ENCODE data around the gene MOCS1.

DNA sequence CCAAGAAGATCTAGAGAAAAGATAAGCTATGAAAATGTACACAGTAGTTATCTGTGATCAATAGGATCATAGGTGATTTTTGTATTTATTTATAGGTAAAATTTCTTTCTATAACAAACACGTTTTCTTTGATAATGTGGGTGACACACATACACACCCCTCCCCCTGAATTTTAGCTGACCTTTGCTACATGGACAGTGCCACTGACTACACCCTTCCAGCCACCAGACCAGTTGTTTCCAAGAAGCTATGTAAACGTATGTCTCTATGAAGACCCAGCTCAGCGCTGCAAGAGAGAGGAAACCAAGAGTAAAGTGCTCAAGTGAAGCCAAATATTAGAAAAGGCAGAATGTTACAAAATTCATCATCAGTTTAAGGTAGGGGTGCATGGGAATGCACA, 16.3 kb downstream of the MOCS1 start:
- TF ChIP-seq, protein P1, sequence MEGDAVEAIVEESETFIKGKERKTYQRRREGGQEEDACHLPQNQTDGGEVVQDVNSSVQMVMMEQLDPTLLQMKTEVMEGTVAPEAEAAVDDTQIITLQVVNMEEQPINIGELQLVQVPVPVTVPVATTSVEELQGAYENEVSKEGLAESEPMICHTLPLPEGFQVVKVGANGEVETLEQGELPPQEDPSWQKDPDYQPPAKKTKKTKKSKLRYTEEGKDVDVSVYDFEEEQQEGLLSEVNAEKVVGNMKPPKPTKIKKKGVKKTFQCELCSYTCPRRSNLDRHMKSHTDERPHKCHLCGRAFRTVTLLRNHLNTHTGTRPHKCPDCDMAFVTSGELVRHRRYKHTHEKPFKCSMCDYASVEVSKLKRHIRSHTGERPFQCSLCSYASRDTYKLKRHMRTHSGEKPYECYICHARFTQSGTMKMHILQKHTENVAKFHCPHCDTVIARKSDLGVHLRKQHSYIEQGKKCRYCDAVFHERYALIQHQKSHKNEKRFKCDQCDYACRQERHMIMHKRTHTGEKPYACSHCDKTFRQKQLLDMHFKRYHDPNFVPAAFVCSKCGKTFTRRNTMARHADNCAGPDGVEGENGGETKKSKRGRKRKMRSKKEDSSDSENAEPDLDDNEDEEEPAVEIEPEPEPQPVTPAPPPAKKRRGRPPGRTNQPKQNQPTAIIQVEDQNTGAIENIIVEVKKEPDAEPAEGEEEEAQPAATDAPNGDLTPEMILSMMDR (conservative IDR thresholded peaks at IDR 0.05; ENCODE audit: low read depth in 2 of 2) = no peak
- TF ChIP-seq EZH2 (IDR thresholded peaks at IDR 0.05; ENCODE audit: low read depth, unreplicated experiment) = no peak
- TF ChIP-seq POLR2AphosphoS5 (IDR thresholded peaks at IDR 0.05; ENCODE audit: low read depth) = no peak
- no peak for TF ChIP-seq EZH2phosphoT487 (IDR thresholded peaks at IDR 0.05; ENCODE audit: unreplicated experiment)
- TF ChIP-seq CREB1 (CRISPR knock-in tag; IDR thresholded peaks at IDR 0.05; ENCODE audit: low read depth) = no peak
- TF ChIP-seq, protein P2, sequence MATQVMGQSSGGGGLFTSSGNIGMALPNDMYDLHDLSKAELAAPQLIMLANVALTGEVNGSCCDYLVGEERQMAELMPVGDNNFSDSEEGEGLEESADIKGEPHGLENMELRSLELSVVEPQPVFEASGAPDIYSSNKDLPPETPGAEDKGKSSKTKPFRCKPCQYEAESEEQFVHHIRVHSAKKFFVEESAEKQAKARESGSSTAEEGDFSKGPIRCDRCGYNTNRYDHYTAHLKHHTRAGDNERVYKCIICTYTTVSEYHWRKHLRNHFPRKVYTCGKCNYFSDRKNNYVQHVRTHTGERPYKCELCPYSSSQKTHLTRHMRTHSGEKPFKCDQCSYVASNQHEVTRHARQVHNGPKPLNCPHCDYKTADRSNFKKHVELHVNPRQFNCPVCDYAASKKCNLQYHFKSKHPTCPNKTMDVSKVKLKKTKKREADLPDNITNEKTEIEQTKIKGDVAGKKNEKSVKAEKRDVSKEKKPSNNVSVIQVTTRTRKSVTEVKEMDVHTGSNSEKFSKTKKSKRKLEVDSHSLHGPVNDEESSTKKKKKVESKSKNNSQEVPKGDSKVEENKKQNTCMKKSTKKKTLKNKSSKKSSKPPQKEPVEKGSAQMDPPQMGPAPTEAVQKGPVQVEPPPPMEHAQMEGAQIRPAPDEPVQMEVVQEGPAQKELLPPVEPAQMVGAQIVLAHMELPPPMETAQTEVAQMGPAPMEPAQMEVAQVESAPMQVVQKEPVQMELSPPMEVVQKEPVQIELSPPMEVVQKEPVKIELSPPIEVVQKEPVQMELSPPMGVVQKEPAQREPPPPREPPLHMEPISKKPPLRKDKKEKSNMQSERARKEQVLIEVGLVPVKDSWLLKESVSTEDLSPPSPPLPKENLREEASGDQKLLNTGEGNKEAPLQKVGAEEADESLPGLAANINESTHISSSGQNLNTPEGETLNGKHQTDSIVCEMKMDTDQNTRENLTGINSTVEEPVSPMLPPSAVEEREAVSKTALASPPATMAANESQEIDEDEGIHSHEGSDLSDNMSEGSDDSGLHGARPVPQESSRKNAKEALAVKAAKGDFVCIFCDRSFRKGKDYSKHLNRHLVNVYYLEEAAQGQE (IDR thresholded peaks at IDR 0.05; ENCODE audit: unreplicated experiment) = no peak
- TF ChIP-seq JUNB (IDR thresholded peaks at IDR 0.05; ENCODE audit: unreplicated experiment) = no peak
- TF ChIP-seq, protein P3, sequence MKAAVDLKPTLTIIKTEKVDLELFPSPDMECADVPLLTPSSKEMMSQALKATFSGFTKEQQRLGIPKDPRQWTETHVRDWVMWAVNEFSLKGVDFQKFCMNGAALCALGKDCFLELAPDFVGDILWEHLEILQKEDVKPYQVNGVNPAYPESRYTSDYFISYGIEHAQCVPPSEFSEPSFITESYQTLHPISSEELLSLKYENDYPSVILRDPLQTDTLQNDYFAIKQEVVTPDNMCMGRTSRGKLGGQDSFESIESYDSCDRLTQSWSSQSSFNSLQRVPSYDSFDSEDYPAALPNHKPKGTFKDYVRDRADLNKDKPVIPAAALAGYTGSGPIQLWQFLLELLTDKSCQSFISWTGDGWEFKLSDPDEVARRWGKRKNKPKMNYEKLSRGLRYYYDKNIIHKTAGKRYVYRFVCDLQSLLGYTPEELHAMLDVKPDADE (IDR thresholded peaks at IDR 0.05) = no peak
